Liver (tissue), 9 donors: ENCODE measurements around the gene CFAP299. TPM values are rescaled to one million over a fixed set of nuclear protein-coding genes. Genes with fewer than 3 reads are reported as not detected.

Source experiments
- DNase-seq: peaks from one replicate; pipeline ENCODE4 v3.0.0-alpha.2; 2017; ENCODE audit warnings: low spot score
- H3K27ac ChIP-seq, 2 donors: one replicate each; pipeline ENCODE4 v1.7.0; 2013; ENCODE audit warnings: inconsistent platforms in 2 of 2, low read length in 2 of 2, control low read depth in 1 of 2, low read depth in 1 of 2, mild to moderate bottlenecking in 1 of 2
- H3K27me3 ChIP-seq, 4 donors: one replicate each; pipeline versions ENCODE4 v1.6.1 to v1.7.0; 2013; ENCODE audit warnings: low read length in 3 of 4, inconsistent platforms in 1 of 4, mild to moderate bottlenecking in 1 of 4, moderate library complexity in 1 of 4; ENCODE audit not compliant: control insufficient read depth in 4 of 4, insufficient read depth in 4 of 4
- H3K36me3 ChIP-seq, 4 donors: one replicate each; pipeline versions ENCODE4 v1.6.1 to v1.7.0; 2013; ENCODE audit warnings: low read length in 3 of 4, mild to moderate bottlenecking in 3 of 4, low read depth in 1 of 4, moderate library complexity in 1 of 4; ENCODE audit not compliant: control insufficient read depth in 4 of 4, insufficient read depth in 3 of 4
- H3K4me1 ChIP-seq, 4 donors: one replicate each; pipeline versions ENCODE4 v1.6.1 to v1.7.0; 2013; ENCODE audit warnings: low read length in 3 of 4, mild to moderate bottlenecking in 3 of 4, moderate library complexity in 1 of 4; ENCODE audit not compliant: control insufficient read depth in 4 of 4, insufficient read depth in 4 of 4
- H3K4me3 ChIP-seq, 3 donors: one replicate each; pipeline versions ENCODE4 v1.6.1 to v1.7.0; 2013; ENCODE audit warnings: low read length in 3 of 3, control low read depth in 1 of 3, low read depth in 1 of 3, mild to moderate bottlenecking in 1 of 3
- H3K9ac ChIP-seq, 2 donors: one replicate each; pipeline ENCODE4 v1.7.0; 2013; ENCODE audit warnings: low read length in 2 of 2, mild to moderate bottlenecking in 2 of 2, moderate library complexity in 2 of 2, control low read depth in 1 of 2, low read depth in 1 of 2
- H3K9me3 ChIP-seq, 4 donors: one replicate each; pipeline versions ENCODE4 v1.6.1 to v1.7.0; 2013; ENCODE audit warnings: low read length in 3 of 4; ENCODE audit not compliant: control insufficient read depth in 4 of 4
- ATF3 ChIP-seq: IDR thresholded peaks from 2 replicates; pipeline ENCODE4 v1.6.1; 2016; ENCODE audit warnings: antibody characterized with exemption
- CTCF ChIP-seq: fragments of 150-350 bp; IDR thresholded peaks from 2 replicates; pipeline ENCODE4 v1.5.1; 2017; ENCODE audit warnings: improper control_type of control experiment, low read depth, low read length; ENCODE audit not compliant: missing input control
- EGR1 ChIP-seq, 2 donors: IDR thresholded peaks; 2 replicates each; pipeline ENCODE4 v1.6.1; 2016 to 2018; ENCODE audit warnings: antibody characterized with exemption in 2 of 2, low read depth in 2 of 2
- FOXA1 ChIP-seq: IDR thresholded peaks from 2 replicates; pipeline ENCODE4 v1.6.1; 2016; ENCODE audit warnings: antibody characterized with exemption
- FOXA2 ChIP-seq: IDR thresholded peaks from 2 replicates; pipeline ENCODE4 v1.6.1; 2016; ENCODE audit warnings: antibody characterized with exemption
- GABPA ChIP-seq, 2 donors: IDR thresholded peaks in 1 of 2; conservative IDR thresholded peaks in 1 of 2; 2 replicates each; pipeline ENCODE4 v1.6.1; 2016; ENCODE audit warnings: antibody characterized with exemption in 2 of 2, mild to moderate bottlenecking in 1 of 2, moderate library complexity in 1 of 2
- HNF4A ChIP-seq, 2 donors: conservative IDR thresholded peaks; 2 replicates each; pipeline ENCODE4 v1.6.1; 2016; ENCODE audit warnings: antibody characterized with exemption in 2 of 2, mild to moderate bottlenecking in 2 of 2
- HNF4G ChIP-seq: IDR thresholded peaks from 2 replicates; pipeline ENCODE4 v1.6.1; 2016; ENCODE audit warnings: antibody characterized with exemption
- JUND ChIP-seq, 2 donors: IDR thresholded peaks; 2 replicates each; pipeline ENCODE4 v1.6.1; 2016; ENCODE audit warnings: antibody characterized with exemption in 2 of 2
- MAX ChIP-seq: IDR thresholded peaks from 2 replicates; pipeline ENCODE4 v1.6.1; 2016; ENCODE audit warnings: antibody characterized with exemption
- NR2F2 ChIP-seq: IDR thresholded peaks from 2 replicates; pipeline ENCODE4 v1.6.1; 2016; ENCODE audit warnings: antibody characterized with exemption
- RAD21 ChIP-seq, 2 donors: IDR thresholded peaks; 2 replicates each; pipeline ENCODE4 v1.6.1; 2016; ENCODE audit warnings: antibody characterized with exemption in 2 of 2, mild to moderate bottlenecking in 2 of 2
- REST ChIP-seq: IDR thresholded peaks from 2 replicates; pipeline ENCODE4 v1.6.1; 2016; ENCODE audit warnings: antibody characterized with exemption, mild to moderate bottlenecking
- RXRA ChIP-seq, 2 donors: IDR thresholded peaks; 2 replicates each; pipeline ENCODE4 v1.6.1; 2017 to 2018; ENCODE audit warnings: antibody characterized with exemption in 2 of 2, mild to moderate bottlenecking in 1 of 2
- SP1 ChIP-seq: IDR thresholded peaks from 2 replicates; pipeline ENCODE4 v1.6.1; 2018; ENCODE audit warnings: antibody characterized with exemption, mild to moderate bottlenecking
- TAF1 ChIP-seq: conservative IDR thresholded peaks from 2 replicates; pipeline ENCODE4 v1.6.1; 2016; ENCODE audit warnings: antibody characterized with exemption, mild to moderate bottlenecking
- YY1 ChIP-seq: IDR thresholded peaks from 2 replicates; pipeline ENCODE4 v1.6.1; 2016; ENCODE audit warnings: antibody characterized with exemption, mild to moderate bottlenecking
- ZBTB33 ChIP-seq: IDR thresholded peaks from 2 replicates; pipeline ENCODE4 v1.6.1; 2016; ENCODE audit warnings: antibody characterized with exemption
- WGBS: extraction: QIAGEN DNeasy Blood & Tissue Kit; methylation state at CpG from one replicate; pipeline ENCODE4 v1.1.7; 2013; 5-methylcytosine and 5-hydroxymethylcytosine counted together
- polyA plus RNA-seq, 2 donors: library from polyadenylated mRNA; stranded (reverse) in 1 of 2; unstranded in 1 of 2; fragments of 200-250 nt in 1 of 2; fragments of >200 nt in 1 of 2; fragmentation: Nextera tagmentation in 1 of 2; extraction: Ambion mirVana in 1 of 2; gene quantifications; one replicate each; pipeline versions ENCODE4 v1.2.1 to v1.2.3, GENCODE V29; 2013 to 2015
- total RNA-seq, 2 donors: library from RNA; depleted of rRNA; stranded (reverse); fragments of >200 nt; gene quantifications; one replicate each; pipeline ENCODE4 v1.2.3, GENCODE V29; 2014
- donor health status: healthy.
- donor health status: healthy.
- donor health status: healthy.
- donor health status: healthy.
- donor health status: healthy.

Gene CFAP299
- total and polyA plus RNA-seq, 4 donors = not detected

GRCh38 chr4:80419946-80420345, 84.4 kb downstream of the CFAP299 start:
- Histone ChIP-seq H3K36me3 (no peaks in the 10 kb centered on the region), H3K4me3 (no peak overlapping the region), H3K27me3 (no peaks in the 10 kb centered on the region), H3K4me1 (no peaks in the 10 kb centered on the region), H3K27ac (no peak overlapping the region), H3K9ac (no peak overlapping the region), H3K9me3 (no peaks in the 10 kb centered on the region)
- WGBS = 52% methylated on average over 1 of the region's 1 CpG
- TF ChIP-seq HNF4G = no peak
- no peak for TF ChIP-seq ZBTB33
- no peak for TF ChIP-seq SP1
- TF ChIP-seq CTCF = no peak
- no peak for TF ChIP-seq MAX
- no peak for TF ChIP-seq TAF1
- no peak for TF ChIP-seq NR2F2
- no peak for TF ChIP-seq JUND (IDR thresholded peaks at IDR 0.05)
- TF ChIP-seq RXRA (IDR thresholded peaks at IDR 0.05) = no peak
- TF ChIP-seq REST = no peak
- TF ChIP-seq RAD21 (IDR thresholded peaks at IDR 0.05) = no peak
- TF ChIP-seq FOXA2 = no peak
- TF ChIP-seq FOXA1 = no peak
- TF ChIP-seq ATF3 = no peak
- TF ChIP-seq HNF4A (conservative IDR thresholded peaks at IDR 0.05) = no peak
- no peak for TF ChIP-seq GABPA (IDR thresholded peaks at IDR 0.05 in 1 of 2, conservative IDR thresholded peaks at IDR 0.05 in 1 of 2)
- TF ChIP-seq YY1 = no peak
- no peak for TF ChIP-seq EGR1 (IDR thresholded peaks at IDR 0.05; ENCODE audit: low read depth in 2 of 2)
- DNase-seq = no peak

- H3K36me3 ChIP-seq = no peaks in the 10 kb centered on the region
- no peaks in the 10 kb centered on the region for H3K4me1 ChIP-seq
- H3K9ac ChIP-seq = no peak overlapping the region
- no peaks in the 10 kb centered on the region for H3K27me3 ChIP-seq
- no peaks in the 10 kb centered on the region for H3K9me3 ChIP-seq
- H3K27ac ChIP-seq = no peak overlapping the region
- no peak for DNase-seq
- TF ChIP-seq RXRA (IDR thresholded peaks at IDR 0.05) (no peak), ZBTB33 (no peak), YY1 (no peak), CTCF (no peak), JUND (IDR thresholded peaks at IDR 0.05) (no peak), TAF1 (no peak), ATF3 (no peak), HNF4G (no peak), RAD21 (IDR thresholded peaks at IDR 0.05) (no peak), NR2F2 (no peak), EGR1 (IDR thresholded peaks at IDR 0.05; ENCODE audit: low read depth in 2 of 2) (no peak), SP1 (no peak), FOXA2 (no peak), MAX (no peak)
- WGBS = 84% methylated on average over 1 of the region's 1 CpG
- no peak overlapping the region for H3K4me3 ChIP-seq
Measured at GRCh38 chr4:80420638-80421037, 85.1 kb downstream of the CFAP299 start.
